ENCODE measurements around the gene CDC7.

CDC7 gene

DNA sequence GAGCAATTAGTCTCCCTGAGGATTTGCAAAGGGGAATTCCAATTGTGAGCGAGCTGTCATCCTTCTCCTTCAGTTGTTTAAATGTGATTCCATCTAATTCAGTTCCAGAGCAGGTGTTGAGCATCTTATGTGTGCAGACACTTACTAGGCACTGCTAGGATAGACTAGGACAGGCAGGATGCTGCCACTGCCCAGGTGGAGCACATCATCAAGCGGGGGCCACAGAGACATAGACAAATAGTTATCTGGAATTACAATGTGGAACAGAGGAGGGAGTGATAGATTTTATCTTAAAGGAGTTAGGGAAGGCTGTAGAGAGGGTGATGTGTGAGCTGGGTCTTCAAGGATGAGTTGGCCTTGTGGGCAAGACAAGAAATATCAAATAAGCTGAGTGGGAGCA lies 55.9 kb downstream of the CDC7 start:
- no peaks in the 10 kb centered on the region for H3K36me3 ChIP-seq (replicated peaks; ENCODE audit: low read depth, low read length)
- TF ChIP-seq EZH2phosphoT487 (IDR thresholded peaks at IDR 0.05; ENCODE audit: low read depth), result no peak
- TF ChIP-seq, protein P1, sequence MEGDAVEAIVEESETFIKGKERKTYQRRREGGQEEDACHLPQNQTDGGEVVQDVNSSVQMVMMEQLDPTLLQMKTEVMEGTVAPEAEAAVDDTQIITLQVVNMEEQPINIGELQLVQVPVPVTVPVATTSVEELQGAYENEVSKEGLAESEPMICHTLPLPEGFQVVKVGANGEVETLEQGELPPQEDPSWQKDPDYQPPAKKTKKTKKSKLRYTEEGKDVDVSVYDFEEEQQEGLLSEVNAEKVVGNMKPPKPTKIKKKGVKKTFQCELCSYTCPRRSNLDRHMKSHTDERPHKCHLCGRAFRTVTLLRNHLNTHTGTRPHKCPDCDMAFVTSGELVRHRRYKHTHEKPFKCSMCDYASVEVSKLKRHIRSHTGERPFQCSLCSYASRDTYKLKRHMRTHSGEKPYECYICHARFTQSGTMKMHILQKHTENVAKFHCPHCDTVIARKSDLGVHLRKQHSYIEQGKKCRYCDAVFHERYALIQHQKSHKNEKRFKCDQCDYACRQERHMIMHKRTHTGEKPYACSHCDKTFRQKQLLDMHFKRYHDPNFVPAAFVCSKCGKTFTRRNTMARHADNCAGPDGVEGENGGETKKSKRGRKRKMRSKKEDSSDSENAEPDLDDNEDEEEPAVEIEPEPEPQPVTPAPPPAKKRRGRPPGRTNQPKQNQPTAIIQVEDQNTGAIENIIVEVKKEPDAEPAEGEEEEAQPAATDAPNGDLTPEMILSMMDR (IDR thresholded peaks at IDR 0.05; ENCODE audit: low read depth, low read length), result no peak
- H3K9ac ChIP-seq (ENCODE audit: low read length), result no peak overlapping the region
- no peaks in the 10 kb centered on the region for H3K4me1 ChIP-seq (ENCODE audit: low read length)
- H3K27ac ChIP-seq (ENCODE audit: low read length), result no peak overlapping the region
- no peak overlapping the region for H3K4me2 ChIP-seq (ENCODE audit: low read length)
- no peaks in the 10 kb centered on the region for H3K9me3 ChIP-seq (ENCODE audit: insufficient read depth, low read length)
- no peaks in the 10 kb centered on the region for H3K27me3 ChIP-seq (ENCODE audit: low read depth, low read length)
- H3K4me3 ChIP-seq (ENCODE audit: low read length), result no peak overlapping the region
- no peak overlapping the region for H2AFZ ChIP-seq (ENCODE audit: low read depth, low read length)
- no peaks in the 10 kb centered on the region for H3K79me2 ChIP-seq (ENCODE audit: low read length)
- no peaks in the 10 kb centered on the region for H4K20me1 ChIP-seq (ENCODE audit: insufficient read depth, low read length)

DNA sequence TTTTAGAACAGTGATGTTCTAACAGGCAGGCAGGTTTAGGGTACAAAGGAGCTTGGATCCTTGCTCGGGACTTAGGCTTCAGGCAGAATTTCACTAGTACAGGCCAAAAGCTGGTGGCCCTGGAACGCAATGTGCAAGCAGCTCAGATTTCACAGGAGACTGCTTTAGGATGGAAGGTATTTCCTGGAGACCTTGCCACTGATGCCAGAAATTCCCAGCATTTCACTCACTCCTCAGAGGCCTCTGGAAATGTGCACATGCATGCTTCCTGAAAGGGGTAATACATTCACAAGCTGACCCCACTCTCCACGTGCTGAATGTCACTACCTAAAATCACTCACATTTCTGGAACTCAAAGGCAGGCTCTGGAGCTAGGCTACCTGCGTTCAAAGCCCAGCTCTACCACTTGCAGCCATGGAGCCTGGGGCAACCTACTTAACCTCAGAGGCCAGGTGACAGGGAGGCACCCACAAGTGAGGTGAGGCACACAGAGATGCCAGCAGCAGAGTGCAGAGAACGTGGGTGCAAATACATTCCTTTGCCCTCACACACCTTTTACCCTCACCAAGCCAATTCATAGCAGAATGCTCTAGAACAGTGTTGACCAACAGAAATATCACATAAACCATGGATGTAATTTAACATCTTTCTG lies 56.5 kb downstream of the CDC7 start:
- Histone ChIP-seq H3K4me3 (ENCODE audit: low read length) (no peak overlapping the region), H2AFZ (ENCODE audit: low read depth, low read length) (no peak overlapping the region), H3K79me2 (ENCODE audit: low read length) (no peaks in the 10 kb centered on the region), H3K36me3 (replicated peaks; ENCODE audit: low read depth, low read length) (no peaks in the 10 kb centered on the region), H4K20me1 (ENCODE audit: insufficient read depth, low read length) (no peaks in the 10 kb centered on the region), H3K4me2 (ENCODE audit: low read length) (no peak overlapping the region), H3K9me3 (ENCODE audit: insufficient read depth, low read length) (no peaks in the 10 kb centered on the region), H3K4me1 (ENCODE audit: low read length) (no peaks in the 10 kb centered on the region), H3K27ac (ENCODE audit: low read length) (no peak overlapping the region), H3K9ac (ENCODE audit: low read length) (no peak overlapping the region), H3K27me3 (ENCODE audit: low read depth, low read length) (no peaks in the 10 kb centered on the region)
- TF ChIP-seq, protein P1 (IDR thresholded peaks at IDR 0.05; ENCODE audit: low read depth, low read length), result no peak
- no peak for TF ChIP-seq EZH2phosphoT487 (IDR thresholded peaks at IDR 0.05; ENCODE audit: low read depth)

GRCh38 chr1:91557826-91558225 lies 57.2 kb downstream of the CDC7 start:
- TF ChIP-seq, protein P1 (IDR thresholded peaks at IDR 0.05; ENCODE audit: low read depth, low read length), result no peak
- TF ChIP-seq EZH2phosphoT487 (IDR thresholded peaks at IDR 0.05; ENCODE audit: low read depth), result no peak
- no peak overlapping the region for H3K4me2 ChIP-seq (ENCODE audit: low read length)
- no peak overlapping the region for H3K27ac ChIP-seq (ENCODE audit: low read length)
- H3K79me2 ChIP-seq (ENCODE audit: low read length), result no peaks in the 10 kb centered on the region
- H4K20me1 ChIP-seq (ENCODE audit: insufficient read depth, low read length), result no peaks in the 10 kb centered on the region
- no peak overlapping the region for H2AFZ ChIP-seq (ENCODE audit: low read depth, low read length)
- H3K9me3 ChIP-seq (ENCODE audit: insufficient read depth, low read length), result no peaks in the 10 kb centered on the region
- H3K4me3 ChIP-seq (ENCODE audit: low read length), result no peak overlapping the region
- no peaks in the 10 kb centered on the region for H3K4me1 ChIP-seq (ENCODE audit: low read length)
- no peak overlapping the region for H3K9ac ChIP-seq (ENCODE audit: low read length)
- no peaks in the 10 kb centered on the region for H3K27me3 ChIP-seq (ENCODE audit: low read depth, low read length)
- no peaks in the 10 kb centered on the region for H3K36me3 ChIP-seq (replicated peaks; ENCODE audit: low read depth, low read length)

DNA sequence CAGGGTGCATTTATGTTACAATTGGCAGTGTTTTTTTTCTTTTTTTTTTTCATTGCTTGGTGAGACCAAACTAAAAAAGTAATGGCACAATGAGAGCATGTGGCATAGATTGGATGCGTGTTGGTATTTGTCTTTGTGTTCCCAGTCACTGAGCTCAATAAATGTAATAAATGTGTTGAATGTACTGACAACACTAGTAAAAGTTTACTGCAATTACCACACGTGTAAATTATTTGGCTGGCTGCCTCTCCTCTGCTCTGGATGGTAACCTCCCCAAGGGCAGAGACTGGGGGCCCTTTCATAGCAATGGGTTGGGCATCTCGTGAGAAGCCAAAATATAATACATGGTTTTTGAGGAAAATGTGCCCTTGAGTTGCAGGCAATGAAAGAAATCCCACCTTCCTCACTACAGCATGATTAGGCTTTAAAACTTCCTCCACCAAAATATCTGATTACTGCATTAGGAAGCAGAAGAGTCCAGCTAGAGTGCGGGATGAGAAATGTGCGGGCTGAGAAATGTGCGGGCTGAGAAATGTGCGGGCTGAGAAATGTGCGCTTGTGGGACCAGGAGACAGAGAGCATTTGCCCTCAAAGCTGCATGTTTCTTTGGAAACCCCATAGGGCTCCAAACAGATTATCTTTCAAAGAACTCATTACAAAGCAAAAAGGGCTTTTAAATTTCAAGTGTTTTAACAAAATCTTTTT lies 58.5 kb downstream of the CDC7 start:
- TF ChIP-seq EZH2phosphoT487 (IDR thresholded peaks at IDR 0.05; ENCODE audit: low read depth), result no peak
- TF ChIP-seq, protein P1 (IDR thresholded peaks at IDR 0.05; ENCODE audit: low read depth, low read length), result no peak
- H3K36me3 ChIP-seq (replicated peaks; ENCODE audit: low read depth, low read length), result no peaks in the 10 kb centered on the region

More for the DNA sequence above, 58.5 kb downstream of the CDC7 start:
- H3K79me2 ChIP-seq (ENCODE audit: low read length), result no peaks in the 10 kb centered on the region
- no peak overlapping the region for H3K4me2 ChIP-seq (ENCODE audit: low read length)
- no peaks in the 10 kb centered on the region for H3K27me3 ChIP-seq (ENCODE audit: low read depth, low read length)
- H3K4me3 ChIP-seq (ENCODE audit: low read length), result no peak overlapping the region
- H3K4me1 ChIP-seq (ENCODE audit: low read length), result no peaks in the 10 kb centered on the region
- no peak overlapping the region for H3K9ac ChIP-seq (ENCODE audit: low read length)
- no peak overlapping the region for H2AFZ ChIP-seq (ENCODE audit: low read depth, low read length)
- no peak overlapping the region for H3K27ac ChIP-seq (ENCODE audit: low read length)
- H4K20me1 ChIP-seq (ENCODE audit: insufficient read depth, low read length), result no peaks in the 10 kb centered on the region
- no peaks in the 10 kb centered on the region for H3K9me3 ChIP-seq (ENCODE audit: insufficient read depth, low read length)
